ENCODE results near the gene MKRN1.

The MKRN1 gene

DNA sequence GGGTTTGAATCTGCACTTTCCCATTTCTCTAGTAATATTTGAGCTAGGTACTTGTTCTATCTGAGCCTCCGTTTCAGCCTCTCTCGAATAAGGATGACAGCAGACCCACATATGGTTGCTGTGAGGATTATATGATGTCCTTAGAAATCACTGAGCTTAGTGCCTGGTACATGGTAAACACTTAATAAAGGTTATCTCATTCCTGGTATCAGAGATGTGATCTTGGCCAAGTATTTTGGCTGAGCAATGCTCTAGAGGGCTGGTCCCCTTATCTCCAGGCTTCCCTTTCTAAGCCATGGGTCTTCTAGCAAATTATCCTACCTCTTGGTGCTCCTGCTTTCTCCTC is 407 bp upstream of the MKRN1 start:
- TF ChIP-seq, protein P1, sequence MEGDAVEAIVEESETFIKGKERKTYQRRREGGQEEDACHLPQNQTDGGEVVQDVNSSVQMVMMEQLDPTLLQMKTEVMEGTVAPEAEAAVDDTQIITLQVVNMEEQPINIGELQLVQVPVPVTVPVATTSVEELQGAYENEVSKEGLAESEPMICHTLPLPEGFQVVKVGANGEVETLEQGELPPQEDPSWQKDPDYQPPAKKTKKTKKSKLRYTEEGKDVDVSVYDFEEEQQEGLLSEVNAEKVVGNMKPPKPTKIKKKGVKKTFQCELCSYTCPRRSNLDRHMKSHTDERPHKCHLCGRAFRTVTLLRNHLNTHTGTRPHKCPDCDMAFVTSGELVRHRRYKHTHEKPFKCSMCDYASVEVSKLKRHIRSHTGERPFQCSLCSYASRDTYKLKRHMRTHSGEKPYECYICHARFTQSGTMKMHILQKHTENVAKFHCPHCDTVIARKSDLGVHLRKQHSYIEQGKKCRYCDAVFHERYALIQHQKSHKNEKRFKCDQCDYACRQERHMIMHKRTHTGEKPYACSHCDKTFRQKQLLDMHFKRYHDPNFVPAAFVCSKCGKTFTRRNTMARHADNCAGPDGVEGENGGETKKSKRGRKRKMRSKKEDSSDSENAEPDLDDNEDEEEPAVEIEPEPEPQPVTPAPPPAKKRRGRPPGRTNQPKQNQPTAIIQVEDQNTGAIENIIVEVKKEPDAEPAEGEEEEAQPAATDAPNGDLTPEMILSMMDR (IDR thresholded peaks at IDR 0.05; ENCODE audit: low read depth, low read length) = no peak
- peak overlapping the region; percentile 88 for H3K4me3 ChIP-seq (ENCODE audit: low read depth, low read length)

DNA sequence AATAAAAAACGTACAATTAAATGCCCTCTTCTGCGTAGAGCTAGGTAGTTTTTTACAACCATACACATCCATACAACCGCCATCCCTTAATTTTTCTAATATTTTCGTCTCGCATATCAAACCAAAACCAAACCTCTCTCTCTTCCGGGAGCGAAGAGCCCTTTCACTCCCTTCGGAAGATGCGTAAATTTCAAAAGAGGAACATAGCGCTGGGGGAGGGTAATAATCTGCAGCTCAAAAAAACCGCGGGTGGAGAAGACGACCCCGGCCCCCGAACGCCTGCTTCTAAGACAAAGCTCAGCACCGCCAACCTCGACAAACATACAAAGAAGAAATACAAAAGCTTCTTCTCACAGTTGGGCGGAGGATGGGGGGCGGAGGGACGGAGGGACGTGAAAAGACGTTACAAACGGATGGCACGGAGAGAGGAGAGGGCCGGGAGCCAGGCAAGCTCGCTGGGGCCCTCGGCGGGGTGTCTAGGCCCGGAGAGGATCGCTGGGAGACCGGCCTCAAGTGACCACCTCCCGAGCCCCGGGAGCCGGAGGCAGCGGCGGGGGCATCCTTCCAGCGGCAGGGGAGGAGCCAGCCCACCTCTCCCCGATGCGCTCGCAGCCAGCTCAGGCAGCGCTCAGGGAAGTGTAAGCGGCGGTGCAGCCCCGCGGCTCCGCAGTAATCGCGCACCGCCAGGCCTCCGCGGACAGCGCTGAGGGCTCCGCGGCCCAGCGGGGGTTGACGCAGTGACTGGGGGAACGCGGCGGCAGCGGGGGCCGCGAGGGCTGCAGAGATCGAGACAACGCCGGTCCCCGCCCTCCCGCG is 851 bp downstream of the MKRN1 start:
- TF ChIP-seq, protein P1 (IDR thresholded peaks at IDR 0.05; ENCODE audit: low read depth, low read length) = no peak
- peak overlapping the region; percentile 88 for H3K4me3 ChIP-seq (ENCODE audit: low read depth, low read length)

- TF ChIP-seq, protein P1 (IDR thresholded peaks at IDR 0.05; ENCODE audit: low read depth, low read length) = no peak
- H3K4me3 ChIP-seq (ENCODE audit: low read depth, low read length) = no peak overlapping the region
Observed at GRCh38 chr7:140476698-140477261, 2.5 kb downstream of the MKRN1 start.

- TF ChIP-seq, protein P1 (IDR thresholded peaks at IDR 0.05; ENCODE audit: low read depth, low read length) = no peak
- no peak overlapping the region for H3K4me3 ChIP-seq (ENCODE audit: low read depth, low read length)
Observed at GRCh38 chr7:140475747-140476333, 3.5 kb downstream of the MKRN1 start.

DNA sequence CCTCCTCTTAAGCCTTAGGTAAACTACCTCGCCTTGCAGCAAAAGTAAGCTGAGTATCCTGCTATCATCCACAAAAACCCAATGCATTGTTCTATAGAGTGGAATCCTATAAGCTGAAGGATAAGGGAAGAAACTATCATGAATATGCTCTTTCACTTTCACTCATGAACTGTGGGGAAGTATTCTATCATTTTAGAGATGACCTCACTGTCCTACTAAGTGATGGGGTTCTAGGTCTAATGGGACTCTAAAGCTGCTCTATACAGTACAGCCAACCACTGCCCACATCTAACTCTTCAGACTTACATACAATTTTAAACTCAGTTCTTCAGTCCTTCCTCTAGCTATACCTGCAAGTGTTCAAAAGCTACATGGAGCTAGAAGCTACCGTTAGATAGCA is 16.2 kb downstream of the MKRN1 start:
- TF ChIP-seq, protein P1 (IDR thresholded peaks at IDR 0.05; ENCODE audit: low read depth, low read length) = no peak
- no peak overlapping the region for H3K4me3 ChIP-seq (ENCODE audit: low read depth, low read length)

DNA sequence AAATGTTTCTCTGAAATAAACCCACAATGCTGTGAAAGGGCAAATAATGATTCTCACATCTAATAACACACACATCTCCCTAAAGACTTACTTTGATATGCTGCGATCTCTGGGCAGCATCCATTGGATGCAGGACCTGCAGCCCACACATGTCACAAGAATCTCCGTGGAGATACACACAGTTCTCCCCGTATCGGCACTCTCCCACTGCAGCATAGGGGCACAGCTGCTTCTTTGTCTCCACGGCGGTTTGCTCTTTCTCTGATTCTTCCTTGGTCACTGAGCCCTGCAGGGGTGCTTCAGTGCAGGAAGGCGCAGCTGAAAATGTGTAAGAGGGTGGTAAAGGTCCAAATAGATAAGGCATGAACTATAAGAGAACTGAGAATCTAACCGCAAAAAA is 20.4 kb downstream of the MKRN1 start:
- no peak overlapping the region for H3K4me3 ChIP-seq (ENCODE audit: low read depth, low read length)
- TF ChIP-seq, protein P1 (IDR thresholded peaks at IDR 0.05; ENCODE audit: low read depth, low read length) = no peak

GRCh38 chr7:140458201-140458600 is 21.1 kb downstream of the MKRN1 start:
- H3K4me3 ChIP-seq (ENCODE audit: low read depth, low read length) = no peak overlapping the region
- TF ChIP-seq, protein P1 (IDR thresholded peaks at IDR 0.05; ENCODE audit: low read depth, low read length) = no peak

All from WI38 (cell line).